ENCODE measurements around the gene GPR4.

The GPR4 gene

GRCh38 chr19:45601115-45601514, 897 bp downstream of the GPR4 start:
- peaks cover 0 to 12% of the 10 kb centered on the region in 2 donors for H3K4me1 ChIP-seq (ENCODE audit: control insufficient read depth in 2 of 2, insufficient read depth in 1 of 2, low read depth in 1 of 2, low read length in 2 of 2)
- WGBS, 2 donors (ENCODE audit: extremely low coverage in 2 of 2, insufficient read length in 2 of 2, insufficient replicate concordance in 1 of 2): no CpG with 5 or more reads among the region's 10 CpGs
- no peak overlapping the region for H2BK12ac ChIP-seq (ENCODE audit: low read length)
- H2AFZ ChIP-seq (ENCODE audit: low read length): no peak overlapping the region
- H2AK5ac ChIP-seq (ENCODE audit: low read depth, low read length): no peak overlapping the region
- H3K4me3 ChIP-seq (ENCODE audit: low read length in 2 of 2): no peak overlapping the region
- no peak overlapping the region for H4K8ac ChIP-seq (ENCODE audit: low read depth, low read length)
- H3K27me3 ChIP-seq (ENCODE audit: control insufficient read depth in 3 of 3, insufficient read depth in 3 of 3, low read depth in 1 of 3, low read length in 3 of 3): peaks cover 32 to 67% (median 63%) of the 10 kb centered on the region in 3 experiments
- DNase-seq (ENCODE audit: low spot score): no peak
- no peak overlapping the region for H3K4ac ChIP-seq (ENCODE audit: low read length)
- H3K18ac ChIP-seq (ENCODE audit: low read length): no peak overlapping the region
- H3K79me1 ChIP-seq (ENCODE audit: low read depth, low read length): no peaks in the 10 kb centered on the region
- H3K9me3 ChIP-seq (replicated peaks in 1 of 2; ENCODE audit: control insufficient read depth in 2 of 2, insufficient read depth in 1 of 2, low read depth in 1 of 2, low read length in 2 of 2): peaks cover 0 to 1% of the 10 kb centered on the region in 2 donors
- no peak overlapping the region for H4K91ac ChIP-seq (ENCODE audit: low read depth, low read length, poor library complexity)
- H3K27ac ChIP-seq (replicated peaks; ENCODE audit: low read length): no peak overlapping the region
- H3K14ac ChIP-seq (ENCODE audit: low read length): no peak overlapping the region
- H2BK5ac ChIP-seq (ENCODE audit: low read length): no peak overlapping the region
- peak overlapping the region; percentile 37 for H2BK15ac ChIP-seq (ENCODE audit: low read length)
- no peaks in the 10 kb centered on the region for H3K36me3 ChIP-seq (replicated peaks in 1 of 2; ENCODE audit: control insufficient read depth in 2 of 2, insufficient read depth in 2 of 2, low read length in 2 of 2)
- no peak overlapping the region for H3K4me2 ChIP-seq (ENCODE audit: insufficient read depth, low read length, poor library complexity, severe bottlenecking)
- H2BK120ac ChIP-seq (ENCODE audit: low read depth, low read length): no peak overlapping the region
- no peak overlapping the region for H3K9ac ChIP-seq (ENCODE audit: low read depth, low read length, poor library complexity)
- no peak overlapping the region for H3K23ac ChIP-seq (ENCODE audit: low read depth, low read length, poor library complexity)

DNA sequence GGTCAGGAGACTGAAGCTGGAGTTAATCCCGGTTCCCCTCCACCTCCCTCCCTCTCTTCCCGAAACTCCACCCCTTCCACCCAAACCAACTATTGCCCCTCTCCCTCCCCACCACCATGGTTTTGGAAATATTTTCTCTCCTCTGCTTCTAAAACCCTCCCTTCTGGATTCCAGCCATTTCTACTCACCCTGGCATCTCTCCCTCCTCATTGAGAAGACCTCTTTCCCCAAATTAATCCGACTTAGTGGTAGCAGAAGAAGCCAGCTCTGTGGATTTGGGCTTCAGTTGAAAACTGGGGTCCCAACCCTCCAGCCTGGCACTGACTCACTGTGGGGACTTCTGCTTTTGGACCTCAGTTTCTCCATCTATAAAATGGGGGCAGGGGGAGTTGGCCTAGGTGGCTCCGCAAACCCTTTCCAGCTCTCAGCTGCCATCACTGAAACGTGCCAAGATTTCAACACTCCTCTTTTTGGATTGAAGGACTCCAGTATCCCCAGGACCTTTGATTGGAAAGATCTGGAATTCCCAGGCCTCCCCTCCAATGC, 1.6 kb downstream of the GPR4 start:
- no peak overlapping the region for H3K4me3 ChIP-seq (ENCODE audit: low read length in 2 of 2)

GRCh38 chr19:45599286-45599685, 2.7 kb downstream of the GPR4 start:
- Histone ChIP-seq H2BK5ac (ENCODE audit: low read length) (no peak overlapping the region), H3K4me1 (ENCODE audit: control insufficient read depth in 2 of 2, insufficient read depth in 1 of 2, low read depth in 1 of 2, low read length in 2 of 2) (peaks cover 0 to 12% of the 10 kb centered on the region in 2 donors), H2AFZ (ENCODE audit: low read length) (no peak overlapping the region), H2BK15ac (ENCODE audit: low read length) (no peak overlapping the region), H3K36me3 (replicated peaks in 1 of 2; ENCODE audit: control insufficient read depth in 2 of 2, insufficient read depth in 2 of 2, low read length in 2 of 2) (no peaks in the 10 kb centered on the region), H3K23ac (ENCODE audit: low read depth, low read length, poor library complexity) (no peak overlapping the region), H4K8ac (ENCODE audit: low read depth, low read length) (no peak overlapping the region), H2BK12ac (ENCODE audit: low read length) (peak overlapping the region; percentile 41), H3K9me3 (replicated peaks in 1 of 2; ENCODE audit: control insufficient read depth in 2 of 2, insufficient read depth in 1 of 2, low read depth in 1 of 2, low read length in 2 of 2) (peaks cover 0 to 1% of the 10 kb centered on the region in 2 donors), H4K91ac (ENCODE audit: low read depth, low read length, poor library complexity) (no peak overlapping the region), H3K27ac (replicated peaks; ENCODE audit: low read length) (no peak overlapping the region), H3K18ac (ENCODE audit: low read length) (no peak overlapping the region), H3K9ac (ENCODE audit: low read depth, low read length, poor library complexity) (peak overlapping the region; percentile 21), H3K27me3 (ENCODE audit: control insufficient read depth in 3 of 3, insufficient read depth in 3 of 3, low read depth in 1 of 3, low read length in 3 of 3) (peaks cover 32 to 72% (median 70%) of the 10 kb centered on the region in 3 experiments), H3K14ac (ENCODE audit: low read length) (no peak overlapping the region), H3K4me3 (ENCODE audit: low read length in 2 of 2) (no peak overlapping the region), H3K4me2 (ENCODE audit: insufficient read depth, low read length, poor library complexity, severe bottlenecking) (no peak overlapping the region), H2BK120ac (ENCODE audit: low read depth, low read length) (no peak overlapping the region), H2AK5ac (ENCODE audit: low read depth, low read length) (peak overlapping the region; percentile 56), H3K4ac (ENCODE audit: low read length) (no peak overlapping the region), H3K79me1 (ENCODE audit: low read depth, low read length) (no peaks in the 10 kb centered on the region)
- no CpG with 5 or more reads among the region's 13 CpGs for WGBS, 2 donors (ENCODE audit: extremely low coverage in 2 of 2, insufficient read length in 2 of 2, insufficient replicate concordance in 1 of 2)
- no peak for DNase-seq (ENCODE audit: low spot score)

More for the DNA sequence above, 1.6 kb downstream of the GPR4 start:
- Histone ChIP-seq H3K36me3 (replicated peaks in 1 of 2; ENCODE audit: control insufficient read depth in 2 of 2, insufficient read depth in 2 of 2, low read length in 2 of 2) (no peaks in the 10 kb centered on the region), H2BK120ac (ENCODE audit: low read depth, low read length) (no peak overlapping the region), H2AK5ac (ENCODE audit: low read depth, low read length) (no peak overlapping the region), H2BK5ac (ENCODE audit: low read length) (no peak overlapping the region), H3K4me2 (ENCODE audit: insufficient read depth, low read length, poor library complexity, severe bottlenecking) (no peak overlapping the region), H3K9ac (ENCODE audit: low read depth, low read length, poor library complexity) (no peak overlapping the region), H4K8ac (ENCODE audit: low read depth, low read length) (no peak overlapping the region), H3K9me3 (replicated peaks in 1 of 2; ENCODE audit: control insufficient read depth in 2 of 2, insufficient read depth in 1 of 2, low read depth in 1 of 2, low read length in 2 of 2) (peaks cover 0 to 1% of the 10 kb centered on the region in 2 donors), H3K23ac (ENCODE audit: low read depth, low read length, poor library complexity) (no peak overlapping the region), H3K79me1 (ENCODE audit: low read depth, low read length) (no peaks in the 10 kb centered on the region), H4K91ac (ENCODE audit: low read depth, low read length, poor library complexity) (no peak overlapping the region), H3K4me1 (ENCODE audit: control insufficient read depth in 2 of 2, insufficient read depth in 1 of 2, low read depth in 1 of 2, low read length in 2 of 2) (peaks cover 0 to 12% of the 10 kb centered on the region in 2 donors), H3K4ac (ENCODE audit: low read length) (no peak overlapping the region), H2BK12ac (ENCODE audit: low read length) (no peak overlapping the region), H3K27ac (replicated peaks; ENCODE audit: low read length) (no peak overlapping the region), H2BK15ac (ENCODE audit: low read length) (no peak overlapping the region), H2AFZ (ENCODE audit: low read length) (no peak overlapping the region), H3K18ac (ENCODE audit: low read length) (no peak overlapping the region), H3K14ac (ENCODE audit: low read length) (no peak overlapping the region), H3K27me3 (ENCODE audit: control insufficient read depth in 3 of 3, insufficient read depth in 3 of 3, low read depth in 1 of 3, low read length in 3 of 3) (peaks cover 32 to 70% (median 68%) of the 10 kb centered on the region in 3 experiments)
- 83% methylated on average over 1 of the region's 5 CpGs; no CpG with 5 or more reads in 1 of the 2 donors for WGBS, 2 donors (ENCODE audit: extremely low coverage in 2 of 2, insufficient read length in 2 of 2, insufficient replicate concordance in 1 of 2)
- DNase-seq (ENCODE audit: low spot score): no peak

DNA sequence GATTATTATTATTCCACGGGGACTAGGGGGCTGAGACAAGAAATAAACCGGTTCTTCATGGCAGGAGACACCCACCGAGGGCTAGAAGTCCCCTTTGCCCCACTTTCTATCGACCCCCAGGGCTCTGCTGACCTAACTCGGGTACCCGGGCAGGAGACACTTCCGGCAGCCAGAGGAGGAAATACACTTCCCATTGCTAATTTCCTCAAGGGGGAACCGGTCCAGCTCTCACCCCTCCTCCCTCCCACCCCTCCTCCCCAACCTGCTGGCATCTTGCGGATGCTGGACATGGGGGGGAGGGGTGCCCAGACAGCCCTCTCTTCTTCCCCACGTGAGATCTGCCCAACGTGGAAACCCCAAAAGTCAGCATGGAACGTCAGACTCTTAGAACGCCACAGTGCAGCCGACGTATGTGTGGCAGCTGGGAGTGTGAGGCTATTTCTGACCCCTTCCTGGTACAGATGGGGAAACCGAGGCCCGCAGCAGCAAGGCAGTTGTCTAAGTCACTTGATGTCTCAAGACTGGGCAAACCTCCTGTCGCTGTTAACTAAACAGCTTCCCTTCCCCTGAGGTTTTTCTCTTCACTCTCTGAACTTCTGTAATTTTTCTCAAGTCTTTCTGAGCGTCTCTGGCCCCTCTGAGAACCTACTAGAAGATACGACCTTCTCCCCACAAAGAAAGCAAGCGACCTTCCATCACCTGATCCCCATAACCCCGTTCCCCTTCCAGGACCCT, 3.6 kb downstream of the GPR4 start:
- no peak overlapping the region for H3K4ac ChIP-seq (ENCODE audit: low read length)
- peaks cover 0 to 1% of the 10 kb centered on the region in 2 donors for H3K9me3 ChIP-seq (replicated peaks in 1 of 2; ENCODE audit: control insufficient read depth in 2 of 2, insufficient read depth in 1 of 2, low read depth in 1 of 2, low read length in 2 of 2)
- no CpG with 5 or more reads among the region's 22 CpGs for WGBS, 2 donors (ENCODE audit: extremely low coverage in 2 of 2, insufficient read length in 2 of 2, insufficient replicate concordance in 1 of 2)
- H3K4me3 ChIP-seq (ENCODE audit: low read length in 2 of 2): no peak overlapping the region
- peaks cover 0 to 12% of the 10 kb centered on the region in 2 donors for H3K4me1 ChIP-seq (ENCODE audit: control insufficient read depth in 2 of 2, insufficient read depth in 1 of 2, low read depth in 1 of 2, low read length in 2 of 2)
- no peak overlapping the region for H3K18ac ChIP-seq (ENCODE audit: low read length)
- H3K14ac ChIP-seq (ENCODE audit: low read length): peak overlapping the region; percentile 25
- H4K8ac ChIP-seq (ENCODE audit: low read depth, low read length): no peak overlapping the region
- no peak overlapping the region for H3K4me2 ChIP-seq (ENCODE audit: insufficient read depth, low read length, poor library complexity, severe bottlenecking)
- H2BK15ac ChIP-seq (ENCODE audit: low read length): peak overlapping the region; percentile 54
- no peak overlapping the region for H3K9ac ChIP-seq (ENCODE audit: low read depth, low read length, poor library complexity)
- no peaks in the 10 kb centered on the region for H3K36me3 ChIP-seq (replicated peaks in 1 of 2; ENCODE audit: control insufficient read depth in 2 of 2, insufficient read depth in 2 of 2, low read length in 2 of 2)
- peak overlapping the region; percentile 19 for H2AK5ac ChIP-seq (ENCODE audit: low read depth, low read length)
- no peak overlapping the region for H3K27ac ChIP-seq (replicated peaks; ENCODE audit: low read length)
- H2AFZ ChIP-seq (ENCODE audit: low read length): peak overlapping the region; percentile 82
- peaks cover 32 to 71% (median 70%) of the 10 kb centered on the region in 3 experiments for H3K27me3 ChIP-seq (ENCODE audit: control insufficient read depth in 3 of 3, insufficient read depth in 3 of 3, low read depth in 1 of 3, low read length in 3 of 3)
- no peak overlapping the region for H2BK5ac ChIP-seq (ENCODE audit: low read length)
- no peak overlapping the region for H2BK120ac ChIP-seq (ENCODE audit: low read depth, low read length)
- DNase-seq (ENCODE audit: low spot score): no peak
- no peak overlapping the region for H4K91ac ChIP-seq (ENCODE audit: low read depth, low read length, poor library complexity)
- H3K23ac ChIP-seq (ENCODE audit: low read depth, low read length, poor library complexity): no peak overlapping the region
- no peak overlapping the region for H2BK12ac ChIP-seq (ENCODE audit: low read length)
- H3K79me1 ChIP-seq (ENCODE audit: low read depth, low read length): no peaks in the 10 kb centered on the region

Measured in neuronal stem cell (in vitro differentiated cells).